Stomach (tissue), 9 donors: ENCODE results near the gene ZNF326. TPM values are rescaled to one million over a fixed set of nuclear protein-coding genes. Genes with fewer than 3 reads are reported as not detected.

Experiments used
- DNase-seq, 2 donors: peaks; one replicate each; pipeline versions ENCODE4 v3.0.0 to v3.0.0-alpha.2; 2013 to 2019
- H3K27ac ChIP-seq, 5 donors: fragments of 200-600 bp in 4 of 5; sonication (generic) in 4 of 5; one replicate each; pipeline ENCODE4 v1.5.1; 2013 to 2019; ENCODE audit warnings: mild to moderate bottlenecking in 1 of 5, moderate library complexity in 1 of 5
- H3K27me3 ChIP-seq, 3 donors: fragments of 200-600 bp; sonication (generic); one replicate each; pipeline ENCODE4 v1.5.1; 2017 to 2019; ENCODE audit warnings: mixed run types in 1 of 3
- H3K36me3 ChIP-seq, 4 donors: fragments of 200-600 bp; sonication (generic); 1 replicate in 3 of 4; 2 replicates in 1 of 4; pipeline ENCODE4 v1.5.1; 2016 to 2019
- H3K4me1 ChIP-seq, 4 donors: fragments of 200-600 bp; sonication (generic); one replicate each; pipeline ENCODE4 v1.5.1; 2016 to 2019
- H3K4me3 ChIP-seq, 4 donors: fragments of 200-600 bp; sonication (generic) in 3 of 4; one replicate each; pipeline ENCODE4 v1.5.1; 2016 to 2019; ENCODE audit warnings: mild to moderate bottlenecking in 1 of 4
- H3K9me3 ChIP-seq, 4 donors: fragments of 200-600 bp; sonication (generic); one replicate each; pipeline ENCODE4 v1.5.1; 2016 to 2019
- EP300 ChIP-seq: sonication (generic); formaldehyde crosslinking; IDR thresholded peaks from one replicate; pipeline ENCODE4 v1.6.1; 2017; ENCODE audit warnings: antibody characterized with exemption
- POLR2A ChIP-seq, 4 donors: fragments of 450-650 bp; IDR thresholded peaks; one replicate each; pipeline ENCODE4 v1.6.1; 2016; ENCODE audit warnings: antibody characterized with exemption in 4 of 4, control low read depth in 2 of 4, mild to moderate bottlenecking in 1 of 4, moderate library complexity in 1 of 4
- POLR2AphosphoS5 ChIP-seq, 3 donors: sonication (generic); formaldehyde crosslinking; IDR thresholded peaks; one replicate each; pipeline ENCODE4 v1.6.1; 2016; ENCODE audit warnings: antibody characterized with exemption in 3 of 3
- WGBS, 5 donors: extraction: QIAGEN DNeasy Blood & Tissue Kit in 3 of 5; methylation state at CpG; one replicate each; pipeline versions ENCODE4 v1.1.5 to v1.1.7; 2013 to 2018; 5-methylcytosine and 5-hydroxymethylcytosine counted together
- intact Hi-C: fragments of 100-400 bp; cut with DNase I; formaldehyde crosslinking; loops from one replicate; pipeline ENCODE4 v1.15.1; 2023; ENCODE audit warnings: low total_unique reads
- polyA plus RNA-seq, 3 donors: library from polyadenylated mRNA; stranded (reverse); fragments of 200-250 nt; gene quantifications; one replicate each; pipeline ENCODE4 v1.2.3, GENCODE V29; 2013
- total RNA-seq, 5 donors: library from RNA; depleted of rRNA; stranded (reverse); fragments of >200 nt; gene quantifications; one replicate each; pipeline versions ENCODE4 v1.1.0 to v1.2.3, GENCODE V29; 2014 to 2016
- TF ChIP-seq, protein P1 (sequence below), 7 experiments: fragments of 450-650 bp in 4 of 7; fragments of 200-600 bp in 3 of 7; sonication (generic) in 3 of 7; IDR thresholded peaks; one replicate each; pipeline ENCODE4 v1.5.1; 2016 to 2019; ENCODE audit warnings: antibody characterized with exemption in 7 of 7, control low read depth in 2 of 7, mild to moderate bottlenecking in 1 of 7
- donor health status: healthy with polysubstance abuse.
- donor health status: Bipolar disorder and iron deficiency.
- donor health status: healthy.

Gene ZNF326
- total and polyA plus RNA-seq, 8 donors = 5.3 to 44.2 (median 19.0) TPM

- intact Hi-C loops = loop anchor here (5.0 kb wide), 1 partner anchor 179 kb away; no protein-coding TSS in a partner anchor
- no peak for DNase-seq
- H3K27ac ChIP-seq = no peak overlapping the region
- H3K4me3 ChIP-seq = no peak overlapping the region
- H3K9me3 ChIP-seq = no peaks in the 10 kb centered on the region
- H3K4me1 ChIP-seq = peaks cover 0 to 4% (median 2%) of the 10 kb centered on the region in 4 donors
- no peak for TF ChIP-seq EP300
- TF ChIP-seq, protein P1, sequence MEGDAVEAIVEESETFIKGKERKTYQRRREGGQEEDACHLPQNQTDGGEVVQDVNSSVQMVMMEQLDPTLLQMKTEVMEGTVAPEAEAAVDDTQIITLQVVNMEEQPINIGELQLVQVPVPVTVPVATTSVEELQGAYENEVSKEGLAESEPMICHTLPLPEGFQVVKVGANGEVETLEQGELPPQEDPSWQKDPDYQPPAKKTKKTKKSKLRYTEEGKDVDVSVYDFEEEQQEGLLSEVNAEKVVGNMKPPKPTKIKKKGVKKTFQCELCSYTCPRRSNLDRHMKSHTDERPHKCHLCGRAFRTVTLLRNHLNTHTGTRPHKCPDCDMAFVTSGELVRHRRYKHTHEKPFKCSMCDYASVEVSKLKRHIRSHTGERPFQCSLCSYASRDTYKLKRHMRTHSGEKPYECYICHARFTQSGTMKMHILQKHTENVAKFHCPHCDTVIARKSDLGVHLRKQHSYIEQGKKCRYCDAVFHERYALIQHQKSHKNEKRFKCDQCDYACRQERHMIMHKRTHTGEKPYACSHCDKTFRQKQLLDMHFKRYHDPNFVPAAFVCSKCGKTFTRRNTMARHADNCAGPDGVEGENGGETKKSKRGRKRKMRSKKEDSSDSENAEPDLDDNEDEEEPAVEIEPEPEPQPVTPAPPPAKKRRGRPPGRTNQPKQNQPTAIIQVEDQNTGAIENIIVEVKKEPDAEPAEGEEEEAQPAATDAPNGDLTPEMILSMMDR (IDR thresholded peaks at IDR 0.05) = no peak
- H3K27me3 ChIP-seq = no peaks in the 10 kb centered on the region
- H3K36me3 ChIP-seq = no peaks in the 10 kb centered on the region
These were observed 8.9 kb upstream of the ZNF326 start for GRCh38 chr1:89986020-89986419.

- no peak for TF ChIP-seq EP300
- TF ChIP-seq POLR2AphosphoS5 (IDR thresholded peaks at IDR 0.05) = peak in 1 of 3 donors; percentile 60
- TF ChIP-seq, protein P1 (IDR thresholded peaks at IDR 0.05) = peak in 5 of 7 experiments; percentile 74 to 90 (median 80)
- intact Hi-C loops = loop anchor here (5.0 kb wide), 1 partner anchor 180 kb away; no protein-coding TSS in a partner anchor
- H3K27me3 ChIP-seq = no peaks in the 10 kb centered on the region
- H3K4me3 ChIP-seq = no peak overlapping the region
- H3K27ac ChIP-seq = no peak overlapping the region
- peaks cover 0 to 4% (median 2%) of the 10 kb centered on the region in 4 donors for H3K4me1 ChIP-seq
- no peaks in the 10 kb centered on the region for H3K36me3 ChIP-seq
- peak; percentile 51 to 91 for DNase-seq
- H3K9me3 ChIP-seq = no peaks in the 10 kb centered on the region
- 0 to 2% (median 0%) methylated on average over 3 of the region's 3 CpGs for WGBS, 5 donors
These were observed 7.6 kb upstream of the ZNF326 start for GRCh38 chr1:89987159-89987819.

GRCh38 chr1:89989099-89989498 lies 5.8 kb upstream of the ZNF326 start:
- no peak overlapping the region for H3K4me3 ChIP-seq
- no peaks in the 10 kb centered on the region for H3K27me3 ChIP-seq
- H3K36me3 ChIP-seq = no peaks in the 10 kb centered on the region
- H3K27ac ChIP-seq = no peak overlapping the region
- intact Hi-C loops = loop anchor here (5.0 kb wide), 1 partner anchor 182 kb away; no protein-coding TSS in a partner anchor
- DNase-seq = no peak
- 89 to 93% (median 92%) methylated on average over 23 of the region's 23 CpGs for WGBS, 5 donors
- H3K9me3 ChIP-seq = no peaks in the 10 kb centered on the region
- no peak for TF ChIP-seq POLR2A (IDR thresholded peaks at IDR 0.05)
- TF ChIP-seq POLR2AphosphoS5 (IDR thresholded peaks at IDR 0.05) = no peak
- TF ChIP-seq, protein P1 (IDR thresholded peaks at IDR 0.05) = no peak
- no peak for TF ChIP-seq EP300
- H3K4me1 ChIP-seq = peaks cover 0 to 4% (median 2%) of the 10 kb centered on the region in 4 donors

DNA sequence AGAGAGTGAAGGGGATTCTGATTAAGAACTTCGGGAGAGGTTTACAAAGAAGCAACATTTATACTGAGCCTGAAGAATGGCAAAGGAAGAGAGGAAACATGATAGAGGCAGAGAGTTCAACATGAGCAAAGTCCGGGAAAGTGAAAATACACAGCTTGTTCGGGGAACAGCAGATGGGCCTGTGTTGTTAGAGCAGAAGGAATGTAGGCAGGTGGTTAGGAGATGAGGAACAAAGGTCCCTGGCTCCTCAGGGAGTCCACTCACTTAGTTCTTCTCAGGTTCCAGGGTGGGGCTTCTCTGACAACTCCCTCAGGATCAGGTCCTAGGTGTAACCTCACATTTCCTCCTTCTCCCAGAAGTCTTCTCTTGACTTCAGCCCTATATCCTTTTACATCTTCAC lies 5.1 kb upstream of the ZNF326 start:
- Histone ChIP-seq H3K4me3 (no peak overlapping the region), H3K27ac (peak overlapping the region in 1 of 5 donors; percentile 4), H3K9me3 (no peaks in the 10 kb centered on the region), H3K27me3 (no peaks in the 10 kb centered on the region), H3K4me1 (peaks cover 0 to 9% (median 6%) of the 10 kb centered on the region in 4 donors), H3K36me3 (no peaks in the 10 kb centered on the region)
- TF ChIP-seq, protein P1 (IDR thresholded peaks at IDR 0.05) = no peak
- TF ChIP-seq POLR2AphosphoS5 (IDR thresholded peaks at IDR 0.05) = peak in 1 of 3 donors; percentile 4
- intact Hi-C loops = loop anchor here (5.0 kb wide), 1 partner anchor 182 kb away; no protein-coding TSS in a partner anchor
- DNase-seq = peak in 1 of 2 donors; percentile 78
- 34 to 55% (median 48%) methylated on average over 3 of the region's 3 CpGs for WGBS, 5 donors
